Esophagus squamous epithelium (tissue), 5 donors: Measurements from ENCODE around the gene GRSF1. TPM values are rescaled to one million over a fixed set of nuclear protein-coding genes. Genes with fewer than 3 reads are reported as not detected.

ENCODE experiments used
- DNase-seq: peaks from one replicate; lab custom pipeline; 2025; lab: John Stamatoyannopoulos, UW
- H3K27ac ChIP-seq, 4 donors: fragments of 200-600 bp; sonication (generic); one replicate each; pipeline ENCODE4 v1.5.1; 2016 to 2019; ENCODE audit warnings: mild to moderate bottlenecking in 1 of 4
- H3K27me3 ChIP-seq, 4 donors: fragments of 200-600 bp; sonication (generic); 1 replicate in 3 of 4; 2 replicates in 1 of 4; pipeline versions ENCODE4 v1.5.1 to v1.6.0; 2017 to 2021; ENCODE audit warnings: antibody characterized with exemption in 1 of 4
- H3K36me3 ChIP-seq, 3 donors: fragments of 200-600 bp; sonication (generic); one replicate each; pipeline ENCODE4 v1.5.1; 2016 to 2019
- H3K4me1 ChIP-seq, 3 donors: fragments of 200-600 bp; sonication (generic); one replicate each; pipeline ENCODE4 v1.5.1; 2017 to 2019
- H3K4me3 ChIP-seq, 4 donors: fragments of 200-600 bp; sonication (generic); 1 replicate in 3 of 4; 2 replicates in 1 of 4; pipeline ENCODE4 v1.5.1; 2016 to 2019; ENCODE audit warnings: mild to moderate bottlenecking in 2 of 4, moderate library complexity in 1 of 4
- H3K9me3 ChIP-seq, 3 donors: fragments of 200-600 bp; sonication (generic); one replicate each; pipeline ENCODE4 v1.5.1; 2016 to 2019
- POLR2A ChIP-seq, 4 donors: fragments of 450-650 bp; IDR thresholded peaks; one replicate each; pipeline ENCODE4 v1.6.1; 2017; ENCODE audit warnings: antibody characterized with exemption in 4 of 4, mild to moderate bottlenecking in 4 of 4, moderate library complexity in 3 of 4
- WGBS, 2 donors: methylation state at CpG; one replicate each; pipeline ENCODE4 v1.1.5; 2018; 5-methylcytosine and 5-hydroxymethylcytosine counted together
- intact Hi-C: fragments of 100-400 bp; cut with DNase I; formaldehyde crosslinking; loops from one replicate; pipeline ENCODE4 v1.15.0; 2022
- total RNA-seq, 4 donors: library from RNA; depleted of rRNA; stranded (reverse); fragments of >200 nt; gene quantifications; one replicate each; pipeline ENCODE4 v1.1.0, GENCODE V29; 2016
- TF ChIP-seq, protein P1 (sequence below), 6 experiments: fragments of 450-650 bp in 4 of 6; fragments of 200-600 bp in 2 of 6; sonication (generic) in 2 of 6; IDR thresholded peaks; one replicate each; pipeline ENCODE4 v1.5.1; 2016 to 2019; ENCODE audit warnings: antibody characterized with exemption in 6 of 6, mild to moderate bottlenecking in 4 of 6, moderate library complexity in 4 of 6
- donor health status: DM: yes; HTN: yes; CAD: no.

The GRSF1 gene
- total RNA-seq, 4 donors from 2014 or later, result 33.4 to 59.5 (median 54.0) TPM

GRCh38 chr4:70808151-70808550 lies 31.5 kb downstream of the GRSF1 start:
- Histone ChIP-seq H3K36me3 (peaks cover 0 to 52% (median 12%) of the 10 kb centered on the region in 3 donors), H3K4me1 (no peaks in the 10 kb centered on the region), H3K9me3 (no peaks in the 10 kb centered on the region), H3K27me3 (no peaks in the 10 kb centered on the region), H3K27ac (no peak overlapping the region), H3K4me3 (no peak overlapping the region)
- no peak for TF ChIP-seq POLR2A (IDR thresholded peaks at IDR 0.05)
- TF ChIP-seq, protein P1, sequence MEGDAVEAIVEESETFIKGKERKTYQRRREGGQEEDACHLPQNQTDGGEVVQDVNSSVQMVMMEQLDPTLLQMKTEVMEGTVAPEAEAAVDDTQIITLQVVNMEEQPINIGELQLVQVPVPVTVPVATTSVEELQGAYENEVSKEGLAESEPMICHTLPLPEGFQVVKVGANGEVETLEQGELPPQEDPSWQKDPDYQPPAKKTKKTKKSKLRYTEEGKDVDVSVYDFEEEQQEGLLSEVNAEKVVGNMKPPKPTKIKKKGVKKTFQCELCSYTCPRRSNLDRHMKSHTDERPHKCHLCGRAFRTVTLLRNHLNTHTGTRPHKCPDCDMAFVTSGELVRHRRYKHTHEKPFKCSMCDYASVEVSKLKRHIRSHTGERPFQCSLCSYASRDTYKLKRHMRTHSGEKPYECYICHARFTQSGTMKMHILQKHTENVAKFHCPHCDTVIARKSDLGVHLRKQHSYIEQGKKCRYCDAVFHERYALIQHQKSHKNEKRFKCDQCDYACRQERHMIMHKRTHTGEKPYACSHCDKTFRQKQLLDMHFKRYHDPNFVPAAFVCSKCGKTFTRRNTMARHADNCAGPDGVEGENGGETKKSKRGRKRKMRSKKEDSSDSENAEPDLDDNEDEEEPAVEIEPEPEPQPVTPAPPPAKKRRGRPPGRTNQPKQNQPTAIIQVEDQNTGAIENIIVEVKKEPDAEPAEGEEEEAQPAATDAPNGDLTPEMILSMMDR (IDR thresholded peaks at IDR 0.05), result no peak
- no peak for DNase-seq
- 76 to 93% methylated on average over 1 of the region's 1 CpG for WGBS, 2 donors
- intact Hi-C loops, result no loop called here

GRCh38 chr4:70802928-70803580 lies 36.6 kb downstream of the GRSF1 start:
- Histone ChIP-seq H3K27me3 (no peaks in the 10 kb centered on the region), H3K4me1 (no peaks in the 10 kb centered on the region), H3K4me3 (no peak overlapping the region), H3K36me3 (peaks cover 0 to 84% (median 12%) of the 10 kb centered on the region in 3 donors), H3K9me3 (no peaks in the 10 kb centered on the region), H3K27ac (no peak overlapping the region)
- WGBS, 2 donors, result 76 to 93% methylated on average over 5 of the region's 5 CpGs
- intact Hi-C loops, result no loop called here
- DNase-seq, result no peak
- TF ChIP-seq, protein P1 (IDR thresholded peaks at IDR 0.05), result no peak
- no peak for TF ChIP-seq POLR2A (IDR thresholded peaks at IDR 0.05)

DNA sequence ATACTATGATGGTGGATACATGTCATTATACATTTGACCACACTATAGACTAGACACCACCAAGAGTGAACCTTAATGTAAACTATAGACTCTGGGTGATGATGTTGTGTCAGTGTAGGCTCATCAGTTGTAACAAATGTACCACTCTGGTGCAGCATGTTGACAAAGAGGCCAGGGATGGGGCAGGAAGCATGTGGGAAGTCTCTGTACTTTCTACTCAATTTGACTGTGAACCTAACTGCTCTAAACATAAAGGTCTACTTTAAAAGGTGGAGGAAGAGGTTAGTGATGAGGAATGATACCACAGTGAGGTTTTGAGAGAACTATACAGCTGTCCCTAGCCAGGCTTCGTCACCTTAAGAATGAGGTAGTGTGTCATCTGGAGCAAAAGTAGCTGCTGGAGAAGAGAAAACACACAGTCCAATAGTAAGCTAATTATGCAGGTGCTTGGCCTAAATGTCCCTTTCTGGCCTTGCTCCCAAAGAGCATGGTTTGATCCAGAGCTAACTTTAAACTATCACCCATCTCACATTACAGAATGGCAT lies 38.4 kb downstream of the GRSF1 start:
- Histone ChIP-seq H3K9me3 (no peaks in the 10 kb centered on the region), H3K36me3 (peaks cover 7 to 84% (median 12%) of the 10 kb centered on the region in 3 donors), H3K27me3 (no peaks in the 10 kb centered on the region), H3K27ac (no peak overlapping the region), H3K4me1 (no peaks in the 10 kb centered on the region), H3K4me3 (no peak overlapping the region)
- TF ChIP-seq POLR2A (IDR thresholded peaks at IDR 0.05), result no peak
- TF ChIP-seq, protein P1 (IDR thresholded peaks at IDR 0.05), result no peak
- no peak for DNase-seq
- intact Hi-C loops, result no loop called here
- 73 to 76% methylated on average over 1 of the region's 1 CpG for WGBS, 2 donors

DNA sequence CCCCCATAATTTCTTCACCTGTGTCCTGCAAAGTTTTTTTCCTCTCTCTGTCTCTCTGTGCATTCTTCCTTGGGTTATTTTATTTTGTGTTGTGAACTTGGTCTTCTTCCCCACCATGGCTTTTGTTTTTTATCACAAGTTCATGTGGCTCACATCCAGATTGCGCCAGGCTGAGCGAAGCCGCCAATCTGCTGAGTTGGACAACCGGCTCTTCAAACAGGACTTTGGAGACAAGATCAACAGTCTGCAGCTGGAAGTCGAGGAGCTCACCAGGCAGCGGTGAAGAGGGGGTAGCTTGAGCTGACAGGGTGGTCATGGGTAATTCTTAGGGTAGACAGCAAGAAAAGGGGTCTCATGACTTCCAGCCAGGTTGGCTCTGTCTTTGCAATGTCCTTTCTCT lies 46.1 kb downstream of the GRSF1 start:
- Histone ChIP-seq H3K9me3 (no peaks in the 10 kb centered on the region), H3K27me3 (no peaks in the 10 kb centered on the region), H3K4me1 (no peaks in the 10 kb centered on the region), H3K36me3 (peaks cover 0 to 99% (median 17%) of the 10 kb centered on the region in 3 donors), H3K27ac (no peak overlapping the region), H3K4me3 (no peak overlapping the region)
- 91 to 98% methylated on average over 5 to 6 of the region's 6 CpGs for WGBS, 2 donors
- intact Hi-C loops, result no loop called here
- no peak for DNase-seq
- TF ChIP-seq, protein P1 (IDR thresholded peaks at IDR 0.05), result no peak
- TF ChIP-seq POLR2A (IDR thresholded peaks at IDR 0.05), result no peak

DNA sequence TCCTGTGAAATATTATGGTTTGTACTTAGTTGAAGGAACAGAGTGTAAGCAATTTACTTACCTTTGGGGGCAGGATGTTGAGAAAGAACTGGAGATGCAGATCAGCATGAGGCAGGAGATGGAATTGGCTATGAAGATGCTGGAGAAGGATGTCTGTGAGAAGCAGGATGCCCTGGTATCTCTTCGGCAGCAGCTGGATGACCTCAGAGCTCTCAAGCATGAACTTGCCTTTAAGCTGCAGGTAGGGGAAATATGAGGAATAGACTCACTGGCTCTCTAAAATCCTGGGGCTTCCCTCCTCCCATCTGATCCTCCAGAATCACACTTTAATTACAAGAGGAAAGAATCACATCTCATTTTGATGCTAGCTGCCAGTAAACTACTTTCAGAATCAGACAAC lies 51.0 kb downstream of the GRSF1 start:
- H3K27ac ChIP-seq, result no peak overlapping the region
- H3K9me3 ChIP-seq, result no peaks in the 10 kb centered on the region
- TF ChIP-seq POLR2A (IDR thresholded peaks at IDR 0.05), result no peak
- TF ChIP-seq, protein P1 (IDR thresholded peaks at IDR 0.05), result no peak
- H3K36me3 ChIP-seq, result peaks cover 0 to 99% (median 3%) of the 10 kb centered on the region in 3 donors
- intact Hi-C loops, result no loop called here
- no peaks in the 10 kb centered on the region for H3K27me3 ChIP-seq
- 50% methylated on average over 1 of the region's 1 CpG for WGBS, 2 donors
- DNase-seq, result no peak
- no peak overlapping the region for H3K4me3 ChIP-seq
- no peaks in the 10 kb centered on the region for H3K4me1 ChIP-seq
